H9 (cell line): ENCODE data around the gene PLEKHG5. TPM values are rescaled to one million over a fixed set of nuclear protein-coding genes. Genes with fewer than 3 reads are reported as not detected.

Experiments
- DNase-seq: peaks from one replicate; pipeline ENCODE4 v3.0.0-alpha.2; 2017
- H2AFZ ChIP-seq: one replicate; pipeline ENCODE4 v1.6.1; 2013; ENCODE audit warnings: mild to moderate bottlenecking, low read length, control low read depth, moderate library complexity
- H2AK5ac ChIP-seq: 2 replicates; pipeline ENCODE4 v1.6.1; 2013; ENCODE audit warnings: low read length, control low read depth, mixed read lengths; ENCODE audit not compliant: insufficient read length
- H2BK120ac ChIP-seq: one replicate; pipeline ENCODE4 v1.6.1; 2013; ENCODE audit warnings: low read depth, mild to moderate bottlenecking, low read length, control low read depth, inconsistent platforms; ENCODE audit not compliant: poor library complexity, severe bottlenecking
- H2BK12ac ChIP-seq: 2 replicates; pipeline ENCODE4 v1.6.1; 2013; ENCODE audit warnings: low read length, control low read depth, mixed read lengths, low read depth; ENCODE audit not compliant: insufficient read length
- H2BK15ac ChIP-seq: 2 replicates; pipeline ENCODE4 v1.6.1; 2013; ENCODE audit warnings: low read depth, low read length, control low read depth
- H2BK20ac ChIP-seq: one replicate; pipeline ENCODE4 v1.6.1; 2013; ENCODE audit warnings: low read depth, mild to moderate bottlenecking, low read length, control low read depth, inconsistent platforms; ENCODE audit not compliant: poor library complexity, severe bottlenecking
- H2BK5ac ChIP-seq: 2 replicates; pipeline ENCODE4 v1.6.1; 2013; ENCODE audit warnings: low read length, control low read depth, mixed read lengths; ENCODE audit not compliant: insufficient read length
- H3K14ac ChIP-seq: 2 replicates; pipeline ENCODE4 v1.6.1; 2013; ENCODE audit warnings: low read length, control low read depth; ENCODE audit not compliant: insufficient read depth
- H3K18ac ChIP-seq: 2 replicates; pipeline ENCODE4 v1.6.1; 2013; ENCODE audit warnings: low read depth, mild to moderate bottlenecking, mixed read lengths, low read length, control low read depth; ENCODE audit not compliant: insufficient read length
- H3K23ac ChIP-seq: 2 replicates; pipeline ENCODE4 v1.6.1; 2013; ENCODE audit warnings: low read length, control low read depth, mixed read lengths, low read depth; ENCODE audit not compliant: insufficient read length
- H3K23me2 ChIP-seq: 2 replicates; pipeline ENCODE4 v1.6.1; 2013; ENCODE audit warnings: low read depth, mild to moderate bottlenecking, mixed read lengths, low read length, control low read depth; ENCODE audit not compliant: insufficient read length, poor library complexity, severe bottlenecking
- H3K27ac ChIP-seq: 2 replicates; pipeline ENCODE4 v1.5.1; 2013; ENCODE audit warnings: low read length, control low read depth, mixed read lengths, low read depth; ENCODE audit not compliant: insufficient read length
- H3K27me3 ChIP-seq: 2 replicates; pipeline ENCODE4 v1.6.1; 2013; ENCODE audit warnings: low read length, control low read depth, inconsistent platforms; ENCODE audit not compliant: insufficient read depth
- H3K4ac ChIP-seq: 2 replicates; pipeline ENCODE4 v1.6.1; 2013; ENCODE audit warnings: low read depth, mild to moderate bottlenecking, control low read depth, inconsistent platforms, low read length, moderate library complexity
- H3K4me1 ChIP-seq: 2 replicates; pipeline ENCODE4 v1.6.1; 2013; ENCODE audit warnings: low read length, control low read depth, inconsistent platforms; ENCODE audit not compliant: insufficient read depth
- H3K4me2 ChIP-seq: 2 replicates; pipeline ENCODE4 v1.6.1; 2013; ENCODE audit warnings: low read length, control low read depth, mixed read lengths; ENCODE audit not compliant: insufficient read length, insufficient read depth
- H3K56ac ChIP-seq: 2 replicates; pipeline ENCODE4 v1.6.1; 2013; ENCODE audit warnings: low read depth, mild to moderate bottlenecking, mixed read lengths, low read length, control low read depth; ENCODE audit not compliant: insufficient read length
- H3K79me1 ChIP-seq: 2 replicates; pipeline ENCODE4 v1.6.1; 2013; ENCODE audit warnings: low read depth, mild to moderate bottlenecking, moderate library complexity, low read length, control low read depth, inconsistent platforms; ENCODE audit not compliant: insufficient read depth, poor library complexity, severe bottlenecking
- H3K79me2 ChIP-seq: 2 replicates; pipeline ENCODE4 v1.6.1; 2013; ENCODE audit warnings: low read length, control low read depth, inconsistent platforms; ENCODE audit not compliant: insufficient read depth
- H3K9ac ChIP-seq: 2 replicates; pipeline ENCODE4 v1.6.1; 2013; ENCODE audit warnings: low read length, control low read depth, mixed read lengths; ENCODE audit not compliant: insufficient read length; ENCODE audit errors: extremely low read depth
- H3K9me3 ChIP-seq: one replicate; pipeline ENCODE4 v1.6.1; 2013; ENCODE audit warnings: low read depth, low read length, inconsistent platforms; ENCODE audit not compliant: control insufficient read depth
- H3T11ph ChIP-seq: one replicate; pipeline ENCODE4 v1.6.1; 2013; ENCODE audit warnings: mild to moderate bottlenecking, low read length, control low read depth, inconsistent platforms
- H4K20me1 ChIP-seq: one replicate; pipeline ENCODE4 v1.6.1; 2013; ENCODE audit not compliant: control insufficient read depth, insufficient read length, insufficient read depth
- H4K5ac ChIP-seq: 2 replicates; pipeline ENCODE4 v1.6.1; 2013; ENCODE audit warnings: low read depth, mild to moderate bottlenecking, mixed read lengths, low read length, control low read depth; ENCODE audit not compliant: insufficient read length
- H4K8ac ChIP-seq: replicated peaks from 2 replicates; pipeline ENCODE4 v1.6.1; 2013; ENCODE audit warnings: low read length, control low read depth, mixed read lengths, low read depth; ENCODE audit not compliant: insufficient read length
- H4K91ac ChIP-seq: 2 replicates; pipeline ENCODE4 v1.6.1; 2013; ENCODE audit warnings: low read depth, mild to moderate bottlenecking, moderate library complexity, mixed read lengths, low read length, control low read depth; ENCODE audit not compliant: insufficient read length
- H3K27ac Mint-ChIP-seq, 3 experiments: 2 replicates in 2 of 3; 3 replicates in 1 of 3; pipeline ENCODE4 v1.8.0; 2020 to 2021; ENCODE audit warnings: mixed read lengths in 3 of 3, mild to moderate bottlenecking in 1 of 3, moderate library complexity in 1 of 3
- H3K27me3 Mint-ChIP-seq: 2 replicates; pipeline ENCODE4 v1.8.0; 2021; ENCODE audit warnings: low read depth, mild to moderate bottlenecking, moderate library complexity, mixed read lengths
- H3K36me3 Mint-ChIP-seq, 3 experiments: 2 replicates in 2 of 3; 3 replicates in 1 of 3; pipeline ENCODE4 v1.8.0; 2020 to 2021; ENCODE audit warnings: low read depth in 3 of 3, mixed read lengths in 3 of 3; ENCODE audit not compliant: insufficient read depth in 1 of 3
- H3K4me1 Mint-ChIP-seq, 2 experiments: 2 replicates each; pipeline ENCODE4 v1.8.0; 2020; ENCODE audit warnings: mixed read lengths in 2 of 2
- H3K4me3 Mint-ChIP-seq, 2 experiments: 2 replicates in 1 of 2; 3 replicates in 1 of 2; pipeline ENCODE4 v1.8.0; 2020 to 2021; ENCODE audit warnings: mild to moderate bottlenecking in 2 of 2, mixed read lengths in 2 of 2, moderate library complexity in 1 of 2
- H3K9me3 Mint-ChIP-seq, 2 experiments: 2 replicates in 1 of 2; 3 replicates in 1 of 2; pipeline ENCODE4 v1.8.0; 2020; ENCODE audit warnings: mild to moderate bottlenecking in 2 of 2, mixed read lengths in 2 of 2, moderate library complexity in 1 of 2
- WGBS: extraction: QIAGEN DNeasy Blood & Tissue Kit; methylation state at CpG from one replicate; pipeline ENCODE4 v1.1.7; 2013; ENCODE audit warnings: missing lambda C conversion rate, low lambda C conversion rate, mixed read lengths; ENCODE audit not compliant: insufficient read length; ENCODE audit errors: extremely low coverage; 5-methylcytosine and 5-hydroxymethylcytosine counted together
- total RNA-seq: library from RNA; stranded (reverse); gene quantifications from 2 replicates; pipeline ENCODE4 v1.2.1, GENCODE V29; 2021
- TF ChIP-seq, protein P1 (sequence below): fragments of 200-600 bp; sonication (generic); conservative IDR thresholded peaks from 3 replicates; pipeline ENCODE4 v1.8.0; 2021; ENCODE audit warnings: antibody characterized with exemption, mild to moderate bottlenecking

Gene PLEKHG5
- total RNA-seq, 1 experiment from 2014 or later = 22.3 TPM

- H3K23ac ChIP-seq = no peak overlapping the region
- TF ChIP-seq, protein P1, sequence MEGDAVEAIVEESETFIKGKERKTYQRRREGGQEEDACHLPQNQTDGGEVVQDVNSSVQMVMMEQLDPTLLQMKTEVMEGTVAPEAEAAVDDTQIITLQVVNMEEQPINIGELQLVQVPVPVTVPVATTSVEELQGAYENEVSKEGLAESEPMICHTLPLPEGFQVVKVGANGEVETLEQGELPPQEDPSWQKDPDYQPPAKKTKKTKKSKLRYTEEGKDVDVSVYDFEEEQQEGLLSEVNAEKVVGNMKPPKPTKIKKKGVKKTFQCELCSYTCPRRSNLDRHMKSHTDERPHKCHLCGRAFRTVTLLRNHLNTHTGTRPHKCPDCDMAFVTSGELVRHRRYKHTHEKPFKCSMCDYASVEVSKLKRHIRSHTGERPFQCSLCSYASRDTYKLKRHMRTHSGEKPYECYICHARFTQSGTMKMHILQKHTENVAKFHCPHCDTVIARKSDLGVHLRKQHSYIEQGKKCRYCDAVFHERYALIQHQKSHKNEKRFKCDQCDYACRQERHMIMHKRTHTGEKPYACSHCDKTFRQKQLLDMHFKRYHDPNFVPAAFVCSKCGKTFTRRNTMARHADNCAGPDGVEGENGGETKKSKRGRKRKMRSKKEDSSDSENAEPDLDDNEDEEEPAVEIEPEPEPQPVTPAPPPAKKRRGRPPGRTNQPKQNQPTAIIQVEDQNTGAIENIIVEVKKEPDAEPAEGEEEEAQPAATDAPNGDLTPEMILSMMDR = no peak
- no peaks in the 10 kb centered on the region for H4K20me1 ChIP-seq
- Mint-ChIP-seq H3K9me3 (no peaks in the 10 kb centered on the region), H3K27ac (no peak overlapping the region), H3K4me1 (peaks cover 18 to 19% of the 10 kb centered on the region in 2 experiments), H3K36me3 (peaks cover 0 to 4% (median 0%) of the 10 kb centered on the region in 3 experiments; a peak in 2 of 7 replicates), H3K27me3 (peaks cover 38% of the 10 kb centered on the region), H3K4me3 (peak overlapping the region in 1 of 2 experiments; percentile 25; a peak in 1 of 5 replicates)
- no peak overlapping the region for H4K5ac ChIP-seq
- no peak for DNase-seq
- peaks cover 4% of the 10 kb centered on the region; the same call in 1 of the 2 replicates for H3K4me1 ChIP-seq
- no peak overlapping the region for H2BK120ac ChIP-seq
- H4K91ac ChIP-seq = no peak overlapping the region
- H2AK5ac ChIP-seq = no peak overlapping the region
- no peaks in the 10 kb centered on the region for H3K9me3 ChIP-seq
- no peak overlapping the region for H2BK15ac ChIP-seq
- H3K79me2 ChIP-seq = no peaks in the 10 kb centered on the region
- H3K14ac ChIP-seq = no peak overlapping the region
- H3K27ac ChIP-seq = no peak overlapping the region
- no peak overlapping the region for H2AFZ ChIP-seq
- H3K4ac ChIP-seq = no peak overlapping the region
- H2BK20ac ChIP-seq = no peak overlapping the region
- H4K8ac ChIP-seq = no peak overlapping the region
- H3K56ac ChIP-seq = no peak overlapping the region
- WGBS = no CpG with 5 or more reads among the region's 13 CpGs
- H3K18ac ChIP-seq = no peak overlapping the region
- H3K23me2 ChIP-seq = peaks cover 9% of the 10 kb centered on the region
- H3T11ph ChIP-seq = no peak overlapping the region
- no peak overlapping the region for H2BK5ac ChIP-seq
- H2BK12ac ChIP-seq = no peak overlapping the region
- H3K9ac ChIP-seq = no peak overlapping the region
- no peaks in the 10 kb centered on the region for H3K27me3 ChIP-seq
- H3K4me2 ChIP-seq = no peak overlapping the region
- H3K79me1 ChIP-seq = no peaks in the 10 kb centered on the region
Observed at GRCh38 chr1:6498576-6499111, 7.2 kb upstream of the PLEKHG5 start.
